HG02642 (cell line): Measurements from ENCODE around the gene MAJIN.
"Not testable (repeated sequence)": the region's sequence is repeated elsewhere in the genome, so short reads cannot be mapped to it uniquely, and the experiment has no call there.

Experiments used
- ATAC-seq: cut with Tn5 transposase; IDR thresholded peaks from one replicate; pipeline ENCODE4 v1.9.1; 2021; ENCODE audit warnings: mild to moderate bottlenecking; ENCODE audit not compliant: unreplicated experiment, poor library complexity

The MAJIN gene, protein sequence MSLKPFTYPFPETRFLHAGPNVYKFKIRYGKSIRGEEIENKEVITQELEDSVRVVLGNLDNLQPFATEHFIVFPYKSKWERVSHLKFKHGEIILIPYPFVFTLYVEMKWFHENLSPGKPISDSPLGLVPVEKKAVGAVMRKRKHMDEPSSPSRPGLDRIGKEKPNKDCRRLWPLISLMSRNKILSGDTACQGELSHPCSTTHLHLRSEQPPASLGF

DNA sequence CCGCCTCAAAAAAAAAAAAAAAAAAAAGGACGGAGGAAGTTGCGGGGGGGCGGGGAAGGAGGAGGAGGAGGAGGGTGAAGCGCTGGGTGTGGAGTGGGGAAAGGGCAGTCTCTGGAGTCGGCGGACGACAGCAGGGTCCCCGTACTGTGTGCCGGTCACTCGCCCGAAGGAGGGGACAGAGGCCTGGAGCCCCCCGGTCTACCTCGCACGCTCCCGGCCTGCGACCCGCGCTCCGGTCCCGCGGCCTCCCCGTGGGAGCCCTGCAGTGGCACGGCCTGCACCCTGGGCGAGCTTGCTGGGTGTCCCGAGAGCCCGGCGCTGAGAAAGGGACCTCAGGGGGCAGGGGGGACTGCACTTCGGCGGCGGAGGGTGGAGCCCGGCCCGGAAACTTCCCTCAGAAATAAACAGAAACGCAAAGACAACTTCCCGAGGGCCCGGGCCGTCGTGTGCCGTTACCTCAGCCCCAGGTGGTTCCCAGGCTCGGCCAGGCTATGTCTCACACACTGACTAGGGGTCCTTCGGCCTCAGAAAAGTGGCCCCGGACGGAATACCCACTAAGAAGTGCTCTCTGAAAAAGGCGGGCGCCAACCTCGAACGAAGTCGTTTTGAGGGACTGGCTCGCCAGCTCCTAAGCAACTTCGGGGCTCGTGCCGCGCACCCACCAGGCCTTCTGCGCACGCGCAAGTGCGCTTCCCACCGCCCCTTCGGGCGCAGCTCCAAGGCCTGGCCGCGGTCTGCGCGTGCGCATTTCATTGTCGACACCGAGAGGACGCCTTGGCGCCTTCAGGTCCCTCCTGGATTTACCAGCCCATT lies at the start of gene MAJIN:
Gene MAJIN (minus strand): TSS at position 688 of the 813 bp plus-strand sequence. CDS start 12,703 bp downstream, outside the sequence.
- no peak for ATAC-seq

DNA sequence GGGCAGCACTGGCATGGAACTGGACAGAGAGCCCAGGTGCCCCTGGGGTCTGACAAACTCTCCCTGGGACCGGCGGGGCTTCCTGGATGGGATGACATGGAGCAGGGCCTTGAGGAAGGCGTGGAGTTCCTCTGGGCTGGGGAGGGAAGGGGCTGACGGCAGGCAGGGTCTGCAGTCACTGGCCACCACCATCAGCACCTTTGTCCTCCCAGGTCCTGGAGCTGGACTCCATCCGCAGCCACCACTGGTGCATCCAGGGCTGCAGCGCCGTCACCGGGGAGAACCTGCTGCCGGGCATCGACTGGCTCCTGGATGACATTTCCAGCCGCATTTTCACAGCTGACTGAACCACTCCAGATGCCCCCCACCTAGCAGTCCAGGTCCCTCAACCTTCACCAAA lies 49.6 kb upstream of the MAJIN start:
- ATAC-seq = no peak

DNA sequence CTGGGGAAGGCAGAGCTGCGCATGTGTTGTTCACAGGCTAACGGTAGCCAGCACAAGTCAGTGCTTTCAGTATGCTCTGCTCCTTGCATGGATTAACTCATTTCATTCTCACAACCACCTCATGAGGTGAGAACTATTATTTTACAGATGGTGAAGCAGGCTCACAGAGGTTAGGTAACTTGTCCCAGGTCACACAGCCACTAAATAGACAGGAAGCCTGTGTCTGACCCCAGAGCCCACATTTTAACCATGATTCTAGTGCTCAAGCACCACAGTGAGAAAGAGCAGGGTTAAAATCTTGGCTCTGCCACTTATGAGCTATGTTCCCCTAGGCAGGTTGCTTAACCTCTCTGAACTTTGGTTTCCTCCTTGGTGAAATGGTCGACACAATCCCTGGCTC lies 49.1 kb upstream of the MAJIN start:
- no peak for ATAC-seq

DNA sequence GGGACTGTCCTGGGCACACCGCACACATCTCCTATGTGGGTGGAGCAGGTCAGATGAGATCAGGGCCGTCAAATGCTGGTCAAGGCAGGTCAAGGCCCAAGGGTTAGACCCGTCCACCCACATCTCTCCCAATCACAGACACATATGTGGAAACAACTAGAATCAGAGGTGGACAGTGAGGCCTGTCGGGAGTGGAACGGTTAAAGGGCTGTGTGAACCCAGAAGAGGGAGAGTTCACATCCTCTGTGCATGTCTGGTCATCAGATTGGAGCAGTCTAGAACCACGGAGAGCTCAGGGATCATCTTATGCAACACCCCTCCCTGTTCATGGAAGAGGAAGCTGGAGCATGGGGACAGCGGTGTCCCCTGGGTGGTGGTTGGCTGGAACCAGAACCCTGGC lies 47.9 kb upstream of the MAJIN start:
- no peak for ATAC-seq

DNA sequence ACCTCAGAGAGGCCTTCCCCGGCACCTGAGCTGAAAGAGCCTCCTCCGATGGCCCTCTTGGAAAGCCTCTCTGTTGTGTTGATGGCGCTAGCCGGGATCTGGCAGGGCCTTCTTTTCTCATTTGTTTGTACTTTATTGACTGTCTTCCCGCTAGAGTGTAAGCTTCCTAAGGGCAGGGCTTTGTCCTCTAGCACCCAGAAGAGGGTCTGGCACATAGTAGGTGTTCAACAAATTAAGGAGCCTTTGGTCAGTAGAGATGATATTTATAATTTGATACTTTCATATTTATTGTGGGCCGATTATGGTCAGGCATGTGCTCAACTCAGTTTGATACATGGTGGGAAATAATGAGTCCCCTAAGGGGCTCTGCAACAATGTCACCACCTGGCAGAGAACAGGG lies 46.0 kb upstream of the MAJIN start:
- no peak for ATAC-seq

DNA sequence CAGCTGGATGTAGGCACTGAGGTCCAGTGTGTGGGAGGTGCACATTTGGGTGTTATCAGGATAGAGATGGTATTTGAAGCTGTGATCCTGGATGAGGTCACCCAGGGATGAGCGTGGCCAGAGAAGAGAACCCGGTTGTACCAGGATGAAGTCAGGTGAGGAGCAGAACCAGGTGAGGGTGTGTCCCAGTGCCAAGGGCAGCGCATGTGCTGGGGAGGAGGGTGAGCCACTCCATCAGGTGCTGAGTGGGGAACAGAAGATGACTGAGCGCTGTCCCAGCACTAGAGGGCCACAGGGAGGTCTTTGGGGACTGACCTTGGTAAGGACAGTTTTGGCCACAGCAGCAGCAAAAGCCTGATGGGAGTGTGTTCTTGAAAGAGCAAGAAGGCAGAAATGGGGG lies 44.8 kb upstream of the MAJIN start:
- no peak for ATAC-seq

DNA sequence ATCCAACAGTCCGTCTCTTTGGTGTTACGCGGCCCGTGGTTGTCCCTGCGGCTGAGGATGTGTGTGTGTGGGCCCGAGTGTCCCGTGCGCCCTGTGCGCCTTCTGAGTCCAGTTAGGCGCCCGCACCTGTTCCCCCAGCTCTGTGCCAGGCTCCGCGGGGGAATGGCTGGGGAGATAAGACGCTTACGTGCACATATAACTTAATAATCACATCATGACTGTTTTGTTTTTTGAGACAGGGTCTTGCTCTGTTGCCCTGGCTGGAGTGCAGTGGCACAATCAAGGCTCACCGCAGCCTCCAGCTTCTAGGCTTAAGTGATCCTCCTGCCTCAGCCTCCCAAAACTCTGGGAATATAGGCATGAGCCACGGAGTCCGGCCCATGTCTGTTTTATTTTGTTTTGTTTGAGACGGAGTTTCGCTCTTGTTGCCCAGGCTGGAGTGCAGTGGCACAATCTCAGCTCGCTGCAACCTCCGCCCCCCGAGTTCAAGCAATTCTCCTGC lies 42.9 kb upstream of the MAJIN start:
- ATAC-seq = no peak

DNA sequence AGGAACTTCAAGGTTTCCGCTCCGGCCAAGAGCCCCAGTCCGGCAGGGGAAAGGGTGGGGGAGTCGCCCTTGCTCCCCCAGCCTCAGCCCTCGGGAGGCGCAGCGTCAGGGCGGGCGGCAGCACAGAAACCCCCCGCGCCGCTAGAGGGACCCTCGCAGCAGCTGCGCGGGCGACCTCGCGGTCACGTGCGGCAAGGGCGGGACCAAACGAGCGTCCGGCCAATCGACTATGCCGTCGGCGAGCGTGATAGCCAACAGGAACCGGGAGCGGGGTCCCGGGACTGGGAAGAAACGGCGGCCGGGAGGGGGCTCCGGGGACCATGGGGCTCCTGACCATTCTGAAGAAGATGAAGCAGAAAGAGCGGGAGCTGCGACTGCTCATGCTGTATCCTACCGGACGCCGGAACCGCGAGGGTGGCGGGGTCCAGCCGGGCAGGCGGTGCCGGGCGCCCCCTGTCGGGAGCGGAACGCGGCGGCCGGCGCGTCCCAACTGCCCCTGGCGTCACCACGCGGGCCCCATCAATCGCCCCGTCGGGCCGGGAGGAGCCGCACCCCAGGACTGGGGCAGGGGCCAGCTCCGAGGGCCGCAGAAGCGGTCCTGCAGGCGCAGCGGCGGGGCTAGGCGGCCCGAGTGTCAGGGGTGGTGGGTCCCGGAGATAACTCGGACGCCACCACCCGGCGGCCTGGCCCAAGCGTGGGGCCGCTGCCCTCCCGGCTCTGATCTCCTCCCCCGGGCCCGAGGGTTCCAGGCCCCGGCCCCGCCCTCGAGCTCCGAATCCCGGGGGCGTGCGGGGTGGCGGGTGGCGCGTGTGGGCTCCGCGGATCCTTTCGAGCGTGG lies 42.2 kb upstream of the MAJIN start, which contains the start of gene ARL2:
Gene ARL2 (plus strand): TSS at position 273 of the 838 bp plus-strand sequence. CDS start 48 bp downstream, at position 321.
- peak; percentile 86 for ATAC-seq

DNA sequence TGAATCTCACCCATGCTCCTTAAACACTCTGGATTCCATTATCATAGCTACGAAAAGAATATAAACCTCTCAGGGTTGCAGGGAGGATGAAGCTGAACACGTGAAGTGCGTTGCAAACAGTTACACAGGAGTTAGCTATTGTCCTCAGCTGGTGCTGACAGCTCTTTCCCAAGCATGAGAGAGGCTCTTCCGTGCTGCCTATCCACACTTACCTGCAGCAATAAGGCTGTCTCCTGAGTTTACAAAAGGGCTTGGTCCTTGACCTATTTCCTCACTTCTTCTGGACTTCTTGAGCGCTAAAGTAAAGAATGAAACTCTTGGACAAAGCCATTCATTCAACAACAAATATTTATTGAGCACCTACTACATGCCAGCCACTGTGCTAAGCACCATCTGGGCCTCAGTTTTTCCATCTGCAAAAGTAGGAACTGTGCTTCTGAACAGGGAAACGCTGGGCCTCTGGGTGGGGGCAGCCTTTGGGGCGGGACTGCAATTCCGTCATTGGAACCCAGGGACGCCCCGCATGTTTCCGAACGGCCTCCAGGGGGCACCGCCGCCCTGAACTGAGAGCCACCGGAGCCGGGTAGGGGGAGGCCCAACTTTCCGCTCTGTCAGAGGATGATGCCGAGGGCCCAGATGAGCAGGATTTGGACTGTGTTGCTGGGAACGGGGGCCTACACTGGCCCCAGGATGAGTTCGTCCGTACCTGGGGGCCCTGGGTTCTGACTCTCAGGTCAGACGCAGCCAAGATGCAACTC lies 41.4 kb upstream of the MAJIN start:
- peak; percentile 70 for ATAC-seq

DNA sequence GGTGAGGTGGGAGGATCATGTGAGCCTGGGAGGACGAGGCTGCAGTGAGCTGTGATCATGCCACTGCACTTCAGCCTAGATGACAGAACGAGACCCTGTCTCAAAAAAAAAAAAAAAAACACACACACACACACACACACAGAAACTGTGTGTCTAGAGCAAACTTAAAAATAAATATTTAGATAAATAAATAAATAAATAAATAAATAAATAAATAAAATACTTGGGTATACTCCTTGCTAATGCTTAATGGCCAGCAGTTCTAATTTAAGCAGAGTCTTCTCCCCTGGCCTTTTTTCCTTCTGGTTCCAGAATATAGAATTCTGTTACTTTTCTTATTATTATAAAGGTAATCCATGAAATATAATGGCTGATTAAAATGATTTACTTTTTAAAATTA lies 37.0 kb upstream of the MAJIN start:
- ATAC-seq = no peak

DNA sequence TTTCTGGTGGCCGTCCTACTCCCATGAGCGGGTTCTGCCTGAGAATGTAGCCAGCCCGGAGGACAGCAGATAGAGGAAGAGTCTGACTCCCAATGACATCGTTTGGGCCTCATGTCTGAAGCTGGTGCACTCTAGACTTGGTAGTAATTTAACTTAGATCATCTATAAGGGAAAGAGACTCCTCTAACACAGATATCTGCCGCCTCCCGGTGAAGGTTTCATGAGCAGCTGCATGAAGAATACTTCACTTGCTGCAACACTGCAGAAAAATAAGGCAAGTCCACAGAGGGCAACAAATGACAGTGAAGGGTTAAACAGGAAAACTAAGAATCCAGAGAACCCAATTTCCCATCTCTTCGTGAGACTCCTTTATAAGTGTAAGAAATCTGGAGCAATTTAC lies 36.1 kb upstream of the MAJIN start:
- no peak for ATAC-seq

DNA sequence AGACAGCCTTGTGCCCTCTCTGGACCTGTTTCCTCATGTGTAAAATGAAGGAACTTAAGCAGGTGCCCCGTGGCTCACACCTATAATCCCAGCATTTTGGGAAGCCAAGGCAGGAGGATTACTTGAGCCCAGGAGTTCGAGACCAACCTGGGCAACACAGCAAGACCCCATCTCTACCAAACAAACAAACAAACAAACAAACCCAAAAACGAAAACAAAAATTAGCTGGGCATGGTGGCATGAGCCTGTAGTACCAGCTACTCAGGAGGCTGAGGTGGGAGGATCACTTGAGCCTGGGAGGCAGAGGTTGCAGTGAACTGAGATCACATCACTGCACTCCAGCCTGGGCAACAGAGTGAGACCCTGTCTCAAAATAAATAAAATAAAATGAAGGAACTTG lies 32.1 kb upstream of the MAJIN start:
- ATAC-seq = not testable (repeated sequence)

DNA sequence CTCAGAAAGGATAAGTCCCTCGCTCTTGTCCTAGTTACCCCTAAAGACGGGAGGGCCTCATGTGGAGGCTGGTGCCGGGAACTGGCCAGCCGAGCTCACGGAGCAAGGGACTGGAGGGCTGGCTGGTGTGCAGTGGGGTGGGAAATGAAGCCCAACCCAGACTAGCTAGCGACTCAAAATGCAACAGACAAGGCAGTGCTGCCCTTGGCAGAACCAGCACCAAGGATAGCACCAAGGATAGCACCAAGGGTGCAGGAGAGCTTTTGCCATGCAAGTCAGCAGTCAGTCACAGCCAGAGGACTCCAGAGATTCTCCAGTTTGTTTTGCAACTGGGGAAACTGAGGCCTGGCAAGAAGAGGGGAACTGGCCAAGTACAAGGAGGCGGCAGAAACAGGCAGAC lies 31.4 kb upstream of the MAJIN start:
- ATAC-seq = no peak

DNA sequence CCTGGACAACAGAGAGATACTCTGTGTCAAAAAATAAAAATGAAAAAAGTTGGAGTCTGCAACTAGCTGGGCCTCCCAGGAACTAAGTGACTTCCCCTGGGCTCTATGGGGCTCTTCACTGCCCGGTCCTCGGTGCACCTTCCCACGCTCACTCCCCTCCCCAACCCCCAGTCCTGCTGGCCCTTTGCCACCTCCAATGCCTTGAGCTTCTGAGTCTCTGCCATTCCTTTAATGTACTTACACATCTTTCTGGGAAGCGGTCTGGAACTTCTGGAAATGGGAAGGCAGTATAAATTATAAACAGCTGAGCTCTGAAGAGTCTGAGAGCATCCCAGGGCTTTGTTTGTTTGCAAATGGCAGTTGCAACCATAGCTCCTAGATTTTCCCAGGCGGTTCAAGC lies 30.8 kb upstream of the MAJIN start:
- ATAC-seq = no peak

DNA sequence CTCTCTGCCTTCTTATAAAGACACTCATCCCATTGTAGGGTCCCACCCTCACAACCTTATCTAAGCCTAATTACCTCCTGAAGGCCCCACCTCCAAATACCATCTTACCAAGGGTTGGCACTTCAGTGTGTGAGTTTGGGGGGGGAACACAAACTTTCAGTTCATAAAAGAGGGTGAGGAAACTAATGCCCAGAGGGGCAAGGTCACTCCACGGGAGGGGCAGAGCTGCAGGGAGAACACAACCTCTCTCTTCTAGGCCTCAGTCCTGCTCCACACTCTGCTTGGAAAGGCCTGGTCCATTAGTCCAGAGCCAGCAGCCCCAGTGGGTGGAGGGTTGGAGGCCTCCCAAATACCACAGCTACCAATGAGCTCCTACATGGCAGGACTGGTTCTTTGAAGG lies 27.6 kb upstream of the MAJIN start:
- no peak for ATAC-seq

DNA sequence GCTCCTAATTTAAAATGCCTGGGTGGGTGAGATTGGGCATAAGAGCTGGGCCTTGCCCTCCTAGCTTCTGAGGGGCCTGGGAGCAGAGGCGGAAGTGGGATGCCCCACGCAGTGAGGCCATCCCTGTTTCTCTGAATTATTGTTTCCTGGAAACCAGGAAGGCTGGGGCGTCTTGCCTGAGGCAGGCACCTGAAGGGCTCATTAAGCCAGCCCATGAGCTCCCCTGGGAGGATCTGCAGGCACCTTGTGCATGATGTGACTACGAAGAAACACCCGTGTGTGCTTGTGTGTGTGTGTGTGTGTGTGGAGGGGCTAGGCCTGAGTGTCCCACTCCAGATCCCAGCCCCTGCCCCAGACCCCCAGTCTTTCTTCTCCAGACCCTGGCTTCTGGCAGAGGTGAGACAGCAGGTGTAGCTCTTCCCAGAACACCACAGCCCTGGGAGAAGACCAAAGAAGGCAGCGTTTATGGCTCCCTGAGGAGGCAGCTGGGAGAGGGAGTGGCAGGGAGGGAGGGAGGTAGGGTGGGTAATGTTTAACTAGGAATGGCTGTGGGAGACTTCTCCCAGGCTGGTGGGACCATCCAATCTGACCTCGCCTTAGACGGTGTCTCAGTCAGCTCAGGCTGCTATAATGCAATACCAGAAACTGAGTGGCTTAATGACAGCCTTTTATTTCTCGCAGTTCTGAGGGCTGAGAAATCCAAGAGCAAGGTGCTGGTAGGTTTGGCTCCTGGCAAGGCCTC lies 27.0 kb upstream of the MAJIN start:
- ATAC-seq = no peak

DNA sequence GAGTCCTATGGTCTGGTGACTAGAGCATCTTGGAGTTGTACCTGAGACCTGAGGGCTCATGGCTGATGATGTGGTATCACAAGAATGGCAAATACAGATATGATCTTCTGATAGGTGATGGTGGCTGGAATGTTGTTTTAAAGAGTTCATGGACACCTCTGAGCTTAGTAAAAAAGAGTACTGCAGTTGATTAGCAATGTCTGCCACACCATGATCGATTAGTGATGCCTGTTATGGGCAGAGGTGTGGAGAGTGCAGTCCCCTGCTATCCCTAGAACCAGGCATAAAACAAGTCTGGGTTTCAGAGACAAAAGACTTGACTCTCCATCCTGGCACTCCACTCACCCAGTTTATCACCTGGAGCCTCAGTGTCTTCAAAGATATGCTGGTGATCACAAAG lies 26.2 kb upstream of the MAJIN start:
- no peak for ATAC-seq

DNA sequence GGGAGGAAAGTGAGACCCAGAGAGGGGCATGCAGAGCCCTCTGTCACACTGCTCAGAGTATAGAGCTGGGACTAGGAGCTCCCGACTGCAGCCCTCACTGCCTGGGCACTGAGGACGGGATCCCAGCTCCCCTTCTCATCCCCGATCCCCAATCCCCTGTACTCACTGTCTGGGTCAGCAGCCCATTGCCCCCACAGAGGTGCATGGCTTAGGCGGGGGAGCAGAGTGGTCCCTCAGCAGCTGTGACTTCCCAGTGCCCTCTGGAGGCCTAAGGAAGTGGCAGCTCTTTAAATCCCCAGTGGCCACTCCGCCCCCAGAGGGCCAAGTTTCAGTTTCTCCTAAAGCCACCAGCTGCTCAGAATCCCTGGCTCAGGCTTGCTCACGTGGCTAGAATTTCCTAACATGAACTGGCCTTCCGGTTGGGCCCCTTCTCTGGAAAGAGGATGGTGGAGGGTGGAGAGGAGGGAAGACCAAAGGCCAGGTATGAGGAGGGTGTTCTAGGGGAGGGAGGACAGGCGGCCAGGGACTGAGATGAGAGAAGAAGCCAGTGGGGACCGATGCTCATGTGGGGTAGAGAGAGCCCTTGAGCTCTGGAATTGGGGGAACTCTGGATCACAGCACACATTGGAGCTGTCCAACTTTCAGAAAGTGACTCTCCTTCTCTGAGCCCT lies 24.9 kb upstream of the MAJIN start, which contains the start of gene BATF2:
Gene BATF2 (minus strand): TSS at position 262 of the 671 bp plus-strand sequence. CDS start 57 bp downstream, at position 205.
- no peak for ATAC-seq

DNA sequence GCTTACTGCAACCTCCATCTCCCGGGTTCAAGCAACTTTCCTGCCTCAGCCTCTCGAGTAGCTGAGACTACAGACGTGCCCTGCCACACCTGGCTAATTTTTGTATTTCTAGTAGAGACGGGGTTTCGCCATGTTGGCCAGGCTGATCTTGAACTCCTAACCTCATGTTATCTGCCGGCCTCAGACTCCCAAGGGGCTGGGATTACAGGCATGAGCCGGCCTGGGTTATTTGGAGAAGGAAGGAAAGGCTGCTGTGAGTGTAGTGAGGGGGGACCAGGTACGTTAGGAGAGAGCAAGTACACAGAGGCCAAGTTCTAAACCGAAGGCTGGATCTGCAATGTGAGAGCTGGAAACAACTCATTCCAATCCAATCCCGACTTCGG lies 24.4 kb upstream of the MAJIN start:
- ATAC-seq = no peak
